Endometrial microvascular endothelial cells (primary cell): ENCODE measurements around the gene SNAP29. TPM values are rescaled to one million over a fixed set of nuclear protein-coding genes. Genes with fewer than 3 reads are reported as not detected.
"Not testable (repeated sequence)": the region's sequence is repeated elsewhere in the genome, so short reads cannot be mapped to it uniquely, and the experiment has no call there.

Experiments
- in situ Hi-C: cut with HindIII; loops from 2 replicates; pipeline ENCODE4 v1.10.0; 2017; ENCODE audit warnings: low sequenced_read_pairs, low pct_unique_long_range_greater_than_20kb; ENCODE audit errors: inconsistent ontology term
- total RNA-seq: library from RNA; depleted of rRNA; stranded (reverse); fragments of >200 nt; gene quantifications from one replicate; pipeline ENCODE4 v1.2.3, GENCODE V29; 2015; ENCODE audit errors: inconsistent ontology term

SNAP29 gene
- total RNA-seq, 1 donor from 2014 or later = 17.9 TPM

DNA sequence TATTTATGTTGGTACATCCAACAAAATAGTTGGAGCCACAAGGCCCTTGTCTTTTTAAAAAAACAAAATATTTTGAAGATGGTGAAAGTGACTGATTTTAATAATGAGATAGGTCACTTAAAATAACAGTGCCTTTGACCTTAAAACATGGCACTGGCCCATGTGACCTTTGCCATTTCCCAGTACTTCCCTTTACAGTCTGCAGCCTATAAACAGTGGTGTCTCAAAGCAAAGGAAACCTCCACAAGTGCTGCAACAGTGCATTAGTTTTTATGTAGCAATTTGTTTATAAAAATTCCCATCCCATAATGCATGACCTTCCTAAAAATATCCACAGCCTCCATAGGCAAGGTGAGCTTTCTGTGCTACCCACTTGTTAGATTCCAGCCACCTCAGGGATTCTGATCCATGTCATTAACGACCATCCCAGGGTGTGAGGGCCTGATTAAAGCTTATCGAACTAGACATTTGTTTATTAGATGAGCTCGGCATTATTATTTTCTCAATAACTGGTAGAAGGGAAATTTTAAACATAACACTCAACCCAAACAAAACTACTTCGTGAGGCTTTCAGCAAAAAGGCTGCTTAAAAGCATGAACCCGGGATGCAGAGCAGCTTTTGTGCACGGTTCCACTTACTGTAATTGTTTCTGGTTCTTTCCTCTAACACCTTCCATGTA, 30.4 kb downstream of the SNAP29 start:
- in situ Hi-C loops = no loop called here

DNA sequence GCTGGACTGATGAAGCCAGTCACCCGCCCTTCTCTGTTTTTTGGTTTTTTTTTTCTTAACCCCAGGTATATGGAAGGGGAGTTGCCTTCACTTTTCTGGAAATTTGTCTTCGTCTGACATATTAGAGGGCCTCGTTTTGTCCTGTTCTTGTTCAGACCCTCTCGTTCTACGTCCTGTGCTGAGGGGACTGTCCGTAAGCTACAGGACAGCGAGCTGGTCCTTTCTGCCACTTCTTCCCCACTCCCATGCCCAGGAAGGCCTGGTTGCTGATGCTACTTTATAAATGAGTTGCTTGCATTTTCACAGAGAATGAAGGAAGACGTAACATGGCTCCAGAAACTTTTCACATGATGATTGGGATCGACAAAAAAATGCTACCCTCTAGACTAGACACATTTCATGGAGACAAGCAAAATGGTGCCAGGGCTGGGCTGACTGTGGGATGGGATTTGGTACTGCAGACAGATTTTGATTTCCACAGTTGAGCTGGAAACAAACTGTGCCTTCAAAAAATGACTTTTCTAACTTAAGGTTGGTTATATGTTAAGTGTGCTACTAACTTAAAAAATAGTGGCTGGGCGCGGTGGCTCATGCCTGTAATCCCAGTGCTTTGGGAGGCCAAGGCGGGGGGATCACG, 31.2 kb downstream of the SNAP29 start:
- in situ Hi-C loops = no loop called here

DNA sequence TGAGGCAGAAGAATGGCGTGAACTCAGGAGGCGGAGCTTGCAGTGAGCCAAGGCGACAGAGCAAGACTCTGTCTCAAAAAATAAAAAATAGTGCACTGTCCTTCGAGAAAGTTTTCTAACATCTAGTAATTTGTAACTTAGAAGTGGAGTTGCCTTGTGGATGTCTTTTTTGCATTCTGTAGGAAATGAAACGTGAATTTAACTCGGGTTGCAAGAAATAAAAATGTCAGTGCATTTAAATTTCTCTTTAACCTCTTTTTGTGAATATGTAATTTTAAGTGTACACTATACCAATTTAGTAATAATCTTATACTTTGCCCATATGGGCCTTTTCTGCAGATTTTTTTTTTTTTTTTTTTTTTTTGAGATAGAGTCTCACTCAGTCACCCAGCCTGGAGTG, 32.2 kb downstream of the SNAP29 start:
- in situ Hi-C loops = no loop called here

DNA sequence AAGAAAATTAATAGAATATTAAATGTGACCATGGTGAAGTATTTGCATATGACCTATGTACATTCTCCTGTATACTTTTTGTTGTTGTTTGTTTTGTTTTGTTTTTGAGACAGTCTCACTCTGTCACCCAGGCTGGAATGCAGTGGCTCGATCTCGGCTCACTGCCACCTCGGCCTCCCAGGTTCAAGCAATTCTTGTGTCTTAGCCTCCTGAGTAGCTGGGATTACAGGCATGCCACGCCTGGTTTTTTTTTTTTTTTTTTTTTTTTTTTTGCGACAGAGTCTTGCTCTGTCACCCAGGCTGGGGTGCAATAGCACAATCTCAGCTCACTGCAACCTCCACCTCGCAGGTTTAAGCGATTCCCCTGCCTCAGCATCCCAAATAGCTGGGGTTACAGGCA, 38.9 kb downstream of the SNAP29 start:
- in situ Hi-C loops = not testable (repeated sequence)

DNA sequence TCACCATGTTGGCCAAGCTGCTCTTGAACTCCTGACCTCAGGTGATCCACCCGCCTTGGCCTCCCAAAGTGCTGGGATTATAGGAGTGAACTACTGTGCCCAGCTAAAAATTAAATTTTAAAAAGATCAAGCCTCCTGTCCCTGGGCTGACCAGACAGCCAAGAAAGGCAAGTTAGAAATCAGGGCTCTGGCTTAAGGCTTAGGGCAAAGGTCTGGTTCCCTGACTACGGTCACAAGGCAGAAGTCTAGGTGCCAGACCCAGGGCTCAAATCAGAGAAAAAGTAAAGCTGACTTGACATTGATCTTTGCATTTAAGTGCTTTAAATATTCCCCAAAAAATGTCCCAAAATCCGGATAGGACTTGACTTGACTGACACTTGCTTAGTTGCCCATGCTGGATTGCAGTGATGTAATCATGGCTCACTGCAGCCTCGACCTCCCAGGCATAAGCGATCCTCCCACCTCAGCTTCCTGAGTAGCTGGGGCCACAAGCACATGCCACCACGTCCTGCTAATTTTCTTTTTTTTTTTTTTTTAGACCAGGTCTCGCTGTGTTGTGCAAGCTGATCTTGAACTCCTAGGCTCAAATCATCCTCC, 41.1 kb downstream of the SNAP29 start:
- in situ Hi-C loops = no loop called here

DNA sequence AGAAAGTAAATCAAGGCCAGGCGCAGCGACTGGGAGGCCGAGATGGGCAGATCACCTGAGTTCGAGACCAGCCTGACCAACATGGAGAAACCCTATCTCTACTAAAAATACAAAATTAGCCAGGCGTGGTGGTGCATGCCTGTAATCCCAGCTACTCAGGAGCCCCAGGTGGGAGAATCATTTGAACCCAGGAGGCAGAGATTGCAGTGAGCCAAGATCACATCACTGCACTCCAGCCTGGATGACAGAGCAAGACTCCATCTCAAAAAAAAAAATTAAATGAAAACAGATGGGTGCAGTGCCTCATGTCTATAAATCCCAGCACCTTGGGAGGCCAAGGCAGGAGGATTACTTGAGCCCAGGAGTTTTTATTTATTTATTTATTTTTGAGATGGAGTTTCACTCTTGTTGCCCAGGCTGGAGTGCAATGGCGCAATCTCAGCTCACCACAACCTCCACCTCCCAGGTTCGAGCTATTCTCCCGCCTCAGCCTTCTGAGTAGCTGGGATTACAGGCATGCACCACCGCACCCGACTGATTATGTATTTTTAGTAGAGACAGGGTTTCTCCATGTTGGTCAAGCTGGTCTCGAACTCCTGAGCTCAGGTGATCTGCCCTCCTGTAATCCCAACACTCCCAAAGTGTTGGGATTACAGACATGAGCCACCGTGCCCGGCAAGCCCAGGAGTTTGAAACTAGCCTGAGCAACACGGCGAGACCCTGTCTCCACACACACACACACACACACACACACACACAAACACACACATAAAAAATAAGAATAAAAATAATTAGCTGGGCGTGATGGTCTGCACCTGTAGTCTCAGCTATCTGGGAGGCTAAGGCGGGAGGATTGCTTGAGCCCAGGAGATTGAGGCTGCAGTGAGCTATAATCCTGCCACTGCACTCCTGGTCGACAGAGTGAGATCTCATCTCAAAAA, 42.6 kb downstream of the SNAP29 start:
- in situ Hi-C loops = not testable (repeated sequence)

DNA sequence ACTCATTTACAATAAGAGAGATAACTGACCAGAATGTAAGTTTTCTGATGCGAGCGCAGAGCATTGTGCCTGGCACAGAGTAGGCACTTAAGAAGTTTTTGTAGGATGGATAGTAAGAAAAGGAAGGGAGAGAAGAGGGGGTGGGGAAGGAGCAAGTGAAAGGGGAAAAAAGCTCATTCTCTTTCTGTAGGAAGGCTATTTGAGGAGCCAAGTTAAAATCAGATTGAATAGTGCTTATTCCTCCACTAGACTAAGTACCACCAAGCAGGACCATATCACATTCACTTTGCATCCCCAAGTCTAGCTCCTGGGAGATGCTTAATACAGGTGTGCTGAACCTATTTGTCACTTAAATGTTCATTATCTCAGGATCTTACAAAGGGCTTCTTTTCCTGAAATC, 44.3 kb downstream of the SNAP29 start:
- in situ Hi-C loops = no loop called here

DNA sequence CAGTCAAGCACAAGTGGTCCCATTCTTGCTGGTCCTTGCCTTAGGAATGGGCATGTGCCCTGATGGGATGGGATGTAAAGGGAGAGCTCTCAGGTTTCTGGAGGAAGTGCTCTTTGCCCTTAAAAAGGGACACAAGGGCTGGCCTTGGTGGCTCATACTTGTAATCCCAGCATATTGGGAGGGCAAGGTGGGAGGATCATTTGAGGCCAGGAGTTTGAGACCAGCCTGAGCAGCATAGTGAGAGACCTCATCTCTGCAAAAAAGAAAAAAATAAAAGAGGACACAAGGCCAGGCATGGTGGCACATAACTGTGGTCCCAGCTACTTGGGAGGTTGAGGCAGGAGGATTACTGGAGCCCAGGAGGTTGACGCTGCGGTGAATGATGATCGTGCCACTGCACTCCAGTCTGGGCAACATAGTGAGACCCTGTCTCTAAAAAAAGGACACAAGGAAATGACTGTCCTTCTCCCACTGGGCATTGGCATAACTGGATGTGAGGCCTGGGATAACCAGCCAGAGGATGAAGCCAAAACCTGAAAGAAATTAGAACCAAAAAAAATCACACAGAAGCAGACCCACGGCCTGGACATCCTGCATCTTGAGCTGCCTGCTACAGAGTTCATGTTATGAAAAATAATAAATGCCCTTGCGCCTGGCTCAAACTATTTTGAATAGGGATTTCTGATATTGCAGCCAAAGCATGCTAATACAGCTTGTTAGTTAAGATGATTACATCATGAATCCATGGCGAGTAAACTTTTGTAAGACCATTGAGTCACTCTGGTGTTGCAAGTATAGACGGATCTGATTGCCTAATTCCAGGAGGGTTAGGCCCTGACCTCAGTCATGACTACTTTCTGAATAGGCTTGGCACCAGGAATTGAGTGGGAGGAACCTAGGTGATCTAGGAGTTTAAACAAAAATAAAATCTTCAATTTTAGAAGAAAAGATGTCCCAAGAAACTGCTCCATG, 45.5 kb downstream of the SNAP29 start:
- in situ Hi-C loops = no loop called here

DNA sequence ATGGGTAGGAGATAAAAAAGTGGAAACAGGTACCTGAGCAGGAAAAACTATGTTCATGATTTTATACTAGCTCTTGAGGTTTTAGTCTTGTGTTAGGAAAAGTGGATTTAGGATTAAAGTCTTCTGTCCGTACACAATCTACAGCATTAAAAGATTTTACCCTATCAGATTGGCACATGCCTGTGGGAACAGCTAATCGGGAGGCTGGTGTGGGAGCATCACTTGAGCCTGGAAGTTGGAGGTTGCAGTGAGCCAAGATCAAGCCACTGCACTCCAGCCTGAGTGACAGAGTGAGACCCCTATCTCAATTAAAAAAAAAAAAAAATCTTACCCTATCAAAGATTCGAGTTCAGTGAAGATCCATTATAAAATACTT, 46.2 kb downstream of the SNAP29 start:
- in situ Hi-C loops = no loop called here

DNA sequence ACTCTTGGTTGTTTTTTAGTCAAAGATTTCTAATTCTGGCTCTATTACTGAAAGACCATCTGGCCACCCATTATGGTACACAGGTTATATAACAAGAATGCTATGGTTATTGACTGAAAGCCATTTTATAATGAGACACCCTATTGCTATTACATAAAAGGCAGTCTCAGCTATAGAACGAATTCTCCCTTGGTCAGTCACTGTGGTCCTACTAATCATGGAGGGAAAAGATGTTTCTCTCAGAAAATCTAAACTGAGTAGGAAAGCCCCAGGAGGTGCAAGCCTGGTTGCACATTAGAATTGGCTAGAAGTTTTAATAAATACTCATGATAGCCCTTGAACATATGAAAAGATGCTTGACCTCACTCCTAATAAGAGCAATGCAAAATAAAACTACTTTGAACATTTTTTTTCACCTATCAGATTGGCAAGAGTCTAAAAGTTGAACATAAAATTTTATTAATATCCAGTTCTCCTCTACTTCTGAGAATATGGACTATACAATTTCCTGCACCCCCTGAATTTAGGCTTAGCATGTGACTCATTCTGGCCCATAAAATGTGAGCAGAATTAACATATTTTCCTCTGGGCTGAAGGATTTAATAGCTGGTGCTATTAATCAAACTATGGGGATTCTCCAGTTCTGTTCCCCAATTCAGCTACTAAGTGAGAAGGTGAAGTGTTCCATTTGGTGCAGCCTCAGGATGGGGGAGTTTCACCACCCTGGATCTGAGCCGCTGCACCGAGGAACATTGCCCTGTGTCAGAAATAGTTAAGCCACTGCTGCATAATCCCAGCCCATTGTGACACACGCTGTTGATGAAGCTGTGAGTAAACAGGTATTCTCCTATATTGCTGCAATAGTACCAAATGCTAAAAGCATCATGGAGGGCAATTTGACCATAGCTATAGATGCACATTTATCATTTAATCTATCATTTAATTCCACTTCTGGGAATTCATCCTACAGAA, 46.9 kb downstream of the SNAP29 start:
- in situ Hi-C loops = no loop called here

DNA sequence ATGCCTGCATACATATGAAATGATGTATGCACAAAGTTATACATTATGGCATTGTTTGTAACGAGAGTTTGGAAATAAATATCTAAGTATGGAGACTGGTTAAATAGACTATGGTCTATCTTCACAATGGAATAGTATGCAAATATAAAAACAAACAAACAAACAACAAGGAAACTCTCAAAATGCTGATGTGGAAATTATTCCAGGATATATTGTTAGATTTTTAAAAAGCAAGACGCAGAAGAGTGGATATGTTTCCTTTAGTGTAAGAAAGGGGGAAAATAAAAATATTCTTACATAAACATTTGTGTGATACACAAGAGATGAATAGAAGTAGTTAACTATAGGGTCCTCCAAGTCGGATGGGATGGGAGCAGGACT, 47.6 kb downstream of the SNAP29 start:
- in situ Hi-C loops = no loop called here

DNA sequence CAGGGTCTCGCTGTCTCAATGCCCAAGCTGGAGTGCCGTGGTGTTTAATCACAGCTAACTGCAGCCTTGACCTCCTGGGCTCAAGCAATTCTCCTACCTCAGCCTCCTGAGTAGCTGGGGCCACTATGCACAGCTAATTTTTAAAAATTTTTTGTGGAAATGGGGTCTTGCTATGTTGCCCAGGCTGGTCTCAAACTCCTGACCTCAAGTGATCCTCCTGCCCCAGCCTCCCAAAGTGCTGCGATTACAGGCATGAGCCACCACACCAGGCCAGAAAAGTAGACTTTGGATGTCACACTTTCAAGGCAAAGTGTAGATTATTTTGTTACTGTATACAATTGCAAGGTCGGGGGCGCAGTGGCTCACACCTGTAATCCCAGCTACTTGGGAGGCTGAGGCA, 49.9 kb downstream of the SNAP29 start:
- in situ Hi-C loops = not testable (repeated sequence)

DNA sequence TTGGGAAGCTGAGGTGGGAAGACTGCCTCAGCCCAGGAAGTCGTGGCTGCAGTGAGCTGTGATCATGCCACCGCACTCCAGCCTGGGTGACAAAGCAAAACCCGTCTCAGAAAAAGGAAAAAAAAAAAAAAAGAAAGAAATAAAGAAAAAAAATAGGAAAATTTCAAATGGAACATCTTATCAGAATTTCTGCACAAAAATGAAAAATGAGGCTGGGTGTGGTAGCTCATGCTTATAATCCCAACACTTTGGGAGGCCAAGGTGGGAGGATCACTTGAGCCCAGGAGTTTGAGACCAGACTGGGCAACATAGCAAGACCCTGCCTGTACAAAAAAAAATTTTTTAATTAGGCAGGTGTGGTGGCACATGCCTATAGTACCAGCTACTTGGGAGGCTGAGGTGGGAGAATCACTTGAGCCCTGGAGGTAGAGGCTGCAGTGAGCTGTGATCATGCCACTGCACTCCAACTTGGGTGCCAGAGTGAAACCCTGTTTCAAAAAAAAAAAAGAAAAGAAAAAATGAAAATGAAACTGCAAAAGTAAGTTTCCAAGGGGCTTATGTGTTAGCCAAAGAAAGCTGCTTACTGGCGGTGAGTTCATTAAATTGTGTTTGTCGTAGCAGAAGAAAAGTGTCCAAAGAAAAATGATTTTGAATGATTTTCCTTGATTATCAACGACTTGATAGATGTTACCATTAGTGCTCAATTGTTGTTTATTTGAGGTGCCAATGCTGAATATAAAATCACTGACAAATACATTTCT, 50.9 kb downstream of the SNAP29 start:
- in situ Hi-C loops = no loop called here

DNA sequence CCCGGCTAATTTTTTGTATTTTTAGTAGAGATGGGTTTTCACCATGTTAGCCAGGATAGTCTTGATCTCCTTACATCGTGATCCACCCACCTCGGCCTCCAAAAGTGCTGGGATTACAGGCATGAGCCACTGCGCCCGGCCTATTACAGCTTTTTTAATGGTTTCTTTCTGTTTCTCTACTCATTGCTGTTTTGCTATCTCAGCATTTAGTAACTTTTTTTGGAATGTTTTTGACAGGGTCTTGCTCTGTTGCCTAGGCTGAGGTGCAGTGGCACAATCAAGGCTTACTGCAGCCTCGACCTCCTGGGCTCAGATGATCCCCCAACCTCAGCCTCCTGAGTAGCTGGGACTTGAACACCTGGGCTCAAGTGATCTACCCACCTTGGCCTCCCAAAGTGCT, 53.7 kb downstream of the SNAP29 start:
- in situ Hi-C loops = no loop called here

DNA sequence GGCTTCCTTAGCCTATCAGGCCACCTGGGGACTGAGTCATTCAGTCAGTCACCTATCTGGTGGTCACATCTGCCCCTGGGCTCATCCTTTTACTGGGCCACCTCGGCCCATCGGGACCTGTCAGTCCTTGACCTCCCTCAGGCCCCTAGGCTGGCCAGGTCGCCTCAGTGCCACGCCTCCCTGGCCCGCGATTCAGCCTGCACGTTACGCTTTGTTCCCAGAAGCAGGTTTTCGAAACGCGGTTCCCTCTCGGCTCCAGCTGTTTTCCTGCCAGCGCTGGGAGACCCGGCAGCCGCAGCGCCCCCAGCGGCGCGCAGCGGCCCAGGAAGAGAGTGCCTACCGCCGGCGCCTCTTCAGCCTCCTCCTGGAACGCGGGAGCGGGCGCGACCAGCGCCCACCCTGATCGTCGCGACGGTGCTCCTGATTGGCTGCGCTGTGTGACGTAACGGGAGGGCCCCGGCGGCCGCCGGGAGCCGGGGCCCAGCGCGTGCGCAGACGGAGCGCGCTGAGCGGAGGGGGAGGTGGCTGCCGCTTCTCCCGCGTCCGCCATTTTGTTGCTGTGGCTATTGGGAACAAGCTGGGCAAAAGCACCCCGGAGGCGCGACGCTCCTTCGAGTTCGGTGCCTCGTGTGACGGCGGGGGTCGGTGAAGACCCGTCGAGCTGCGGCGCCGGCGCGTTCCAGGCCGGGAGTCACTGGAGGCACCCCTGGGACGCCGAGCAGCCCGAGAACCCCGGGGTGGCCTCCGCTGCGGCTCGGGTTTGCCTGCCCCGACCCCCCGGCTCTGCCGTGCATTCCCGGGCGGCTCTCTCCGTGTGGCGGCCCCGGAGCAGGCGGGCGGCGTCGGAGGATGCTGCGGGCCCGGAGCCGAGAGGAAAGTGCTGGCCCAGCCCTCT, 58.4 kb downstream of the SNAP29 start, which contains the start of gene CRKL:
Gene CRKL (plus strand): TSS at position 492 of the 895 bp plus-strand sequence. CDS start 528 bp downstream, outside the sequence.
- in situ Hi-C loops = no loop called here
